ENCODE data around the gene RAMP2. TPM values are rescaled to one million over a fixed set of nuclear protein-coding genes. Genes with fewer than 3 reads are reported as not detected.
"Not testable (repeated sequence)": the region's sequence is repeated elsewhere in the genome, so short reads cannot be mapped to it uniquely, and the experiment has no call there.

The RAMP2 gene, protein sequence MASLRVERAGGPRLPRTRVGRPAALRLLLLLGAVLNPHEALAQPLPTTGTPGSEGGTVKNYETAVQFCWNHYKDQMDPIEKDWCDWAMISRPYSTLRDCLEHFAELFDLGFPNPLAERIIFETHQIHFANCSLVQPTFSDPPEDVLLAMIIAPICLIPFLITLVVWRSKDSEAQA
- total RNA-seq: 41.9 TPM

DNA sequence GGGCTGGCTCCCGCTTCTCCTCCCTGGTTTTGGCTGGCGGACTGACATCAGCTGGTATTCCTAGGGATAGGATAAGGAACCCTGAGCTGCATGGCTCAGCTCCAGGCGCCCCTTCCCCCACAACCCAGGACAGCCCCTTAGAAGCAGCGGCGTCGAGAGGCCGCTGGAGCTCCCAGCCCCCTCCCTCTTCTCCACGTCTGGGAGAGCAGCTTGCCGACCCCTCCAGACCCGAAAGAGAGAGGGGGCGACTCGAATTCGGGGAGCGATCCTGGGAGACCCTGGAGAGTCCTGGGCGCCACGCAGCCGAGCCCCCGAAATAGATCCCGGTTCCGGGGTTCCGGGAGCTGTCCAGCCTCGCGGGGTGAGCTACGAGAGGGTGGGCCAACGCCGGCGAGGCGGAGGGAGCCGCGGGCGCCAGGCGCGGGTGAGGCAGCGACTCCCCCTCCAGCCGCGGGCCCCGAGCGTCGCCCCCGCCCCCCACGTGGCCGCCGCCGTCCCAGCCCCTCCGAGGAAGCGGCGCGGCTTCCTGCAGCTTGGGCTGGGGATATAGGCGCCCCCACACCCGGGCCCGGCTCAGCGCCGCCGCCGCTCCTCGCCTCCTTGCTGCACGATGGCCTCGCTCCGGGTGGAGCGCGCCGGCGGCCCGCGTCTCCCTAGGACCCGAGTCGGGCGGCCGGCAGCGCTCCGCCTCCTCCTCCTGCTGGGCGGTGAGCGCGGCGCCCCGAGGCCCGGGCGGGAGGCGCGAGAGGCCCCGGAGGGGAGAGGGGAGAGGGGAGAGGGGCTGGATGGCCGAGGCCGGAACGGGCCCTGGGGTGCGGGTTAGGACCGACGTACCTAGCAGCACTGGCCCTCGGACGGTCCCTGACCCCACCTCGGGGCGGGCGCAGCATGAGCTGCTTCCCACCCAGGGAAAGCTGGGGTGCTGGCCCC is at the start of gene RAMP2:
RAMP2 (plus strand) TSS at position 576 of the 930 bp plus-strand sequence; CDS start at position 611, 35 bp downstream.
- no peak for DNase-seq (ENCODE audit: low spot score)

DNA sequence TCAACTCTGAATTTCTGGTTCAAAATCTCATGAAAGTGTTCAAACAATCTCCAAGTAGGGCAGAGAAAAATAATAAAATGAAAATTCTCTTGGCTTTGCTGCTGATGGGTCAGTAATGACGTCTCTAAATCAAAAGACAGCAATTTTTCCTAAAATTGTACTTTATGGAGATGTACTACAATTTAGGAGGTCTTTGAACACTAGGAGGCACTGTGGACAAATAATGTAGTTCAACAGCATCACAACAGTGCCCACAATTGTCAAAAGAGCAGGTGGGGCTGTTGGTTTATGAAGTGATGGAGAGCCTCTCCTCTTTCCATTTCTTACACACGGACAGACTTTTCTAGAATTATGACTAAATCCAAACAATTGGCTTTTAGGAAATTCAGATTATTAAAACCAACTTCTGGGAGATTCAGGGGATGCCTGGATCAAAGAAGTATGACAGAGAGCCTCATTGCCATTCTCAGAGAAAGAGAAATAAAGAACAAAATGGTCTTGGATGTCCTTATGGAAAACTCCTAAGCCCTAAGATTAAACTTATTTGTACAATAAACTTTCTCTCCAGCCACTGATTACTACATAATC is 39.9 kb upstream of the RAMP2 start:
- DNase-seq (ENCODE audit: low spot score): no peak

DNA sequence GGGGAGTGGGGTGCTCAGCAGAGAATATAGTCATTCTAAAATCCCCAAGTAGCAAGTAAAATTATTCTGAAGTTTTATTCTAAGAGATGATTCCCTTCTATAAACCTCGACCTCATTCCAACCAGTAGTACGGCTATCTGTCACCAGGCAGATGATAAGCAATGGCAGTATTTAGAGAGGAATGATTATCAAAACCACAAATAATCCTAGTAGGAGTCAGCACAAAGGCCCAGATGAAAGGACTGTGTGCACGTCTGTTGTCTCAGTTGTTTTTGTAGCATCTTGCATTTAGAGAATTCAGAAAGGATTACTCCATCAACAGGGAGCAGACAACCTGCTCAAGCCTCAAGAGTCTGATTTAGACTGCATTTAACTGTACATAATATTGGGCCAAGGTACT is 37.4 kb upstream of the RAMP2 start:
- DNase-seq (ENCODE audit: low spot score): no peak

DNA sequence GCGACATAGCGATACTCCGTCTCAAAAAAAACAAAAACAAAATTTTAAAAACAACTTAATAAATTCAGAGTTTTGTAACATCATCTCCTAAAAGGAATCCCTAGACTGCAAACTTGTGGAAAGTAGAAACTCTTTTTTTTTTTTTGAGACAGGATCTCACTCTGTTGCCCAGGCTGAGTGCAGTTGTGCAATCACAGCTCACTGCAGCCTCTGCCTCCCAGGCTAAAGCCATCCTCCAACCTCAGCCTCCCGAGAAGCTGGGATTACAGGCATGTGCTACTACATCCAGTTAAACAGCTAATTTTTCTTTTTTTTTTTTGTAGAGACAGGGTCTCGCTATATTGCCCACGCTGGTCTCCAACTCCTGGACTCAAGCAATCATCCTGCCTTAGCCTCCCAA is 35.9 kb upstream of the RAMP2 start:
- no peak for DNase-seq (ENCODE audit: low spot score)

DNA sequence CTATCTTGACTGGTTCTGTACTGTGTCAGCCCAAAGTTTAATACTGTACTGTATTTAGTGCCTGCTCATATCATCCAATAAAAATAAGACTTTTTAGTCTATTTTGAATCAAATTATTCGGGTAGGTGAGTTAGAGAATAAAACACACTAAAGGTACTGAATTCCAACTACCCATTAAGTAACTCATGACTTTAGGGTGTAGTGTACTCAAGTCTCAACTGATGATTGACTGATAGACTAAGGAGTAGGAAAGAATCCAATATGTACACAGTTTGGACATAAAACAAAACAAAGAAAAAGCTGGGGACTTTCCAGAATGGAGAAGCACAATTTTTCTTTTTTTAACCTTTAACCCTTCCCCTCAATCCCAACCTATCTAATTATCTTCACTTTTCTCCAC is 20.3 kb upstream of the RAMP2 start:
- no peak for DNase-seq (ENCODE audit: low spot score)

DNA sequence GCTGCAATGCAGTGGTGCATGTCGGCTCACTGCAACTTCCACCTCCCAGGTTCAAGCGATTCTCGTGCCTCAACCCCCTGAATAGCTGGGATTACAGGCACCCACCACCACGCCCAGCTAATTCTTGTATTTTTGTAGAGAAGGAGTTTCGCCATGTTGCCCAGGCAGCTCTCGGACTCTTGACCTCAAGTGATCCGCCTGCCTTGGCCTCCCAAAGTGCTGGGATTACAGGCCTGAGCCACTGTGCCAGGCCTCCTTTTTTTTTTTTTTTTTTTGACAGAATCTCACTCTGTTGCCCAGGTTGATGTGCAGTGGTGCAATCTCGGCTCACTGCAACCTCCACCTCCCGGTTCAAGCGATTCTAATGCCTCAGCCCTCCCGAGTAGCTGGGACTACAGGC is 18.1 kb upstream of the RAMP2 start:
- not testable (repeated sequence) for DNase-seq (ENCODE audit: low spot score)

DNA sequence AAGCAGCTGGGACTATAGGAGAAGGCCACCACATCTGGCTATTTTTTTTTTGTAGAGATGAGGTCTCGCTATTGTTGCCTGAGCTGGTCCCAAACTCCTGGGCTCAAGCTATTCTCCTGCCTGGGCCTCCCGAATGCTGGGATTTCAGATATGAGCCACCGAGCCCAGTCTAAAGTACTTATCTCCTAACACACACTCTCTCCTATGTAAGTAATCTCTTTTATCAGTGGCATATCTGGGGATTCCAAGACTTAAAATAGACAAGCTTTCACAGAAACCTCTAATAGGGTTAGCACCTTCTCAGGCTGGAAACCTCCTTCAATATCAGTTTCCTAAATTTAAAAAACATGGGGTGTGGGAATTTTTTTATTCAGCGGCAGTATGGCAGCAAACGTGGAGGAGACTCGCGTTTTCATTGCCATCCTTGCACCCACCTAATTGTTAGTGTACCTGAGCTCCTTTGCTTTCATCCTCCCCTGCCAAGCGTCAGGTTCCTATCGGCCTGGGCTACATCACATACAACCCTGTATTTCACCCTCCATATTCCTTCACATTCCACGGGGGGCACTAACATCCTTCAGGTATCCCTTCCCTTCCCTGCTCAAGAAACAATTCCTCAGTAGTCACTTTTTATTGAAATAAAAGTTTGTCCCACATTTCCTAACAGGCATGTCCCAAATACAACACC is 17.3 kb upstream of the RAMP2 start:
- no peak for DNase-seq (ENCODE audit: low spot score)

DNA sequence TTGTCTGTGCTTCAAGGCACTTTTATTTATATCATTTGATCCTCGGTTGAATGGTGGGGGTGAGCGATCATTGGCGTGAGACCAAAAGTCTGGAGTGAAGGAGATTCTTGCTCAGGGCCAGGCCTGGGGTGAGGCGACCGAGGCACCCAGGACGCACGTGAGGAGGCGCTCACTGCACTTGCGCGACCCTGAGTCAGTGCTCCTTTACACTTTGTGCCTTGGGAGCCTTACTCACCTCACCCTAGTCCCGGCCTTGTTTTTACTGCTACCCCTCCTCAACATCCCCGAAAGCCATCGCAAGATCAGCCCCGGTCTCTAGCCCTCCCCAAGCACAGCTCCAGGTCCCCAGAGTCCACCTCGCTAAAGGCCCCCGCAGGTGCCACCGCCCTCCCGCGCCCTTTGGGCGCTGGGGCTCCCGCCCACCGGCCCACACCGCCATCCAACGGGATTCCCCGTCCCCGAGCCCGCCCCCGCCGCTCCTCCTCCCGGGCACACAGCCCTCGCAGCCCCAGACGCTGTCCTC is 16.7 kb upstream of the RAMP2 start:
- peak; percentile 69 for DNase-seq (ENCODE audit: low spot score)

DNA sequence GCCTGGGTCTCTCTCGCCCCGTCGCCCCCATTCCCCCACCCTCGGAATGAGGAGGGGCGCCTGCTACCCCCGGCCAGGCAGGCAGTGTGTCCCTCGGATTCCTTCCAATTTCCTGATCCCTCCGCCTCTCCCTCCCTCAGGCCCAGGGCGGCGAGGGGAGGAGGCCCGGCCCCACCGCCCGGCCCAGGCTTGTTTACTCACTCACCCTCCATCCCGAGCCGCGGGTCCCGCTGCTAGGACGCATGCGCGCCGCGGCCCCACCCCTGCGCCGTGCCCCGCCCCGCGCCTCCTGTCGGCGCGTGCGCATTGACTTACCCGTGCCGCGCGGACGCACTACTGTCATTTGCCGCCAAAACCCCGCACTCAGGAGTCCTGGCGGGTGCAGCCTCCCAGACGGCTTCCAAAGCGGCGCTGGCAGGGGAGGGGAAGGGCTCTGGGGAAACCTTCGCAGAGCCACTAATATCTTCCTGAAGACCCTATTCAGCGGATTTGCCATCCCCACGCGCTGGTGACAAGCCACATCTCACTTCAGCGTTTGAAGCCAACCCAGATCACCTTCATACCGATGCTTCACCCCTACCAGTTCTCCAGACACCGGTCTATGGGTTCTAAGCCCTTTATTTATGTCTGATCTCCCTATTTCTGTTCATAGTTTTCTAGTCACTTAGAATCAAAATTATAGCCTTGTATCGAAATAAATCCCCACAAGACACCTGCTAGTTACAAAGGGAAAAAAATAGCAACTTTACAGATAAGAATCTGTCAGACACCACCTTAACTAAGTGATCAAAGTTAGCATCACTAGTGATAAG is 16.0 kb upstream of the RAMP2 start, which contains the start of gene EZH1:
EZH1 (minus strand) TSS at position 235 of the 812 bp plus-strand sequence. CDS start 16,099 bp downstream, outside the sequence.
- DNase-seq (ENCODE audit: low spot score): peak; percentile 90

DNA sequence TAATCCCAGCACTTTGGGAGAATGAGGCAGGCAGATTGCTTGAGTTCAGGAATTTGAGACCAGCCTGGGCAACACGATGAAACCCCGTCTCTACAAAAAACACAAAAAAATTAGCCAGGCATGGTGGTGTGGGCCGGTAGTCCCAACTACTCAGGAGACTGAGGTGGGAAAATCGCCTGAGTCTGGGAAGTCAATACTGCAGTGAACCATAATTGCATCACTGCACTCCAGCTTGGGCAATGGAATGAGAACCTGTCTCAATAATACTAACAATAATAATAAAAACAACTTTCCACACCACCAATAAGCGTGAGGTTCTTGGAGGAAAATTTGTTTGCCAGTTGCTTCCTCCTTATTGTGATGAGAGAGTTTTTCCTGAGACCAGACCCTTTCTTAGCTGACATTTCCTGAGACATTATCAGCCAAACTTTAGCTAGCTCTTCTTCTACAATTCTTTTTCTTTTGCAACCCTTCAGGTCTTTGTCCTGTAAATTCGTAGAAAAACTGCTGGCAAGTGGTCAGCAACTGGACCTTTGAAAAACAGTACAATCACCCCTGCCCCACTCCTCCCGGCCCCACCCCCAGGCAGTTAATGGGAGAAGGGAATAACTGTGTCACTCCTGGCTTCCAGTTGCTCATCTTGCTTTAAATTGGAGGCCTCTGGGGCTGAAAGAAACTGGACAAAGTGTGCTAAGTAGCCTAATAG is 12.7 kb upstream of the RAMP2 start:
- no peak for DNase-seq (ENCODE audit: low spot score)

DNA sequence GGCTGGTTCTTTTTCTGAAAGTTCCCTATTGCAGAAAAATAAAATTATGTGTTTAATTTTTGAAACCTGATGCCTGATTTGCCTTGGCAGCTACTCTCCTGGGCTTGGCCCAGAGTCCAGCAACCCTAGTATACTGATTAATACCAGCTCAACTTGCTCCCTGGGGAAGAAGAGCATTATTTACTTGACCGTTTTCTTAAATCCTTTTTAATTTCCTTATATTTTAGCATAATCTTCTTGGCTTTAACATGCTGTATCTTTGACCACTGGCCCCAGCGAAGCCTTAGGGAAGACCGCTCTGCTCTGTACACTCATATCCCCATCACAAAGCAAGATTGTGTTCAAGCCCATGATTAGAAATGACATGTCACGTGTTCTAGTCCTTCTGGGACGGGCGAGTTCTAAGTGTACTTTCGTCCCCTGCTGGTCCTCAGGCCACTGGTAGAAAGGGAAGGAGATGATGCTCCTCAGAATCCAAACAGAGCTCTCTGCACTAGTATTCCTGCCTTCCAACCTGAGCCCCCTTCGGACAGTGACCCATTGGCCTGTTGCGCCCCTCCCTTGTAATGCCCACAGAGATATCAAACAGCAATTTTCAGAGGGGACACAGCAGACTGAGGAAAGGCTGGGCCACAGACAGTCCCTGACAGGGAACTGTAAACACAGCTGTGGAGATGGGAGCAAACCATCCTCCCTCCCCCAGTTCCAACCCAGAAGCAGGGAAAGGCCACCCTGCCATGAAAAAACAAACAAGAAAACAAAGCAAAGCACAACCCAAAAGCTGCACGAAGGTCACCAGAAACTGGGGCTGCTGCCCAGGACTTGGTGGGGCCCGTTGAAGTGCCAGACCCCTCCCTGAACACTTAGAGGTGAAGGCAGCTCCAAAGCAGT is 11.9 kb upstream of the RAMP2 start:
- no peak for DNase-seq (ENCODE audit: low spot score)

DNA sequence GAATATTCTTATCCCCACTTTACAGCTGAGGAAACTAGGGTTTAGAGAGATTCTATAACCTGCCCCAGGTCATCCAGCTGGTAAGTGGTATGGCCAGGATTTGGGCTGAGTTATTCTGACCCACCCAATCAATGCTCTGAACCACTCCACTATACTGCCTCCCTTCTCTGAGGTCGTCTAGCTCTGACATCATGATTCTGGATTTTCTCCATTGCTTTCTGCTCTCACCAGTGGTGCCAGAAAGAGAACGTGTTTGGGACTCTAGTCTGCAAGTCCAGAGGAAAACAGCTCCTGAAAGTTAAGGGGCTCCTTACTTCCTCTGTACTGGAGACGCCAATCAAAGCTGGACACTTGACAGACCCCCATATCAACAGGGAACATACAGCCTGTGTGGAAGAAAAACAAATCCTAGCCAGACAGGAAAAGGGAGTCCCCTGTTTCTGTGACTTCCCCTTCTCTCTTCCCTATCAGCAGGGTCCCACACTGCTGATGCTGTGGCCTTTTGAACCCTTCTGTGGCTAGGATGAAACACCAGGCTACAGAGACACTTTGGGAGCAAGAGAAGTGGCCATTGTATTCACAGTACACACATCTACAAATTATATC is 10.2 kb upstream of the RAMP2 start:
- no peak for DNase-seq (ENCODE audit: low spot score)

DNA sequence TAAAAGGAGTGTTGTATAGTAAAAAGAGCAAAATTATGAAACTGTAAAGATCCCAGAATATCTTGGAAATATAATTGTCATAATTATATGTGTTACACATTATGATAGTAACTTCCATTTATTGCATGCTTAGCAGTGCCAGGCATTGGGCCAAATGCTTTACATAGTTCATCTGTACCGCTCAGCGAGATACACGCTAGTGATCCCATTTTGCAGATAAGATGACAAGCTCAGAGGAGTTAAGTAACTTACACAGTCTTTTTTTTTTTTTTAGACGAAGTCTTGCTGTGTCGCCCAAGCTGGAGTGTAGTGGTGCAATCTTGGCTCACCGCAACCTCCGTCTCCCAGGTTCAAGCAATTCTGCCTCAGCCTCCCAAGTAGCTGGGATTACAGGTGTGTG is 9.4 kb upstream of the RAMP2 start:
- DNase-seq (ENCODE audit: low spot score): no peak

DNA sequence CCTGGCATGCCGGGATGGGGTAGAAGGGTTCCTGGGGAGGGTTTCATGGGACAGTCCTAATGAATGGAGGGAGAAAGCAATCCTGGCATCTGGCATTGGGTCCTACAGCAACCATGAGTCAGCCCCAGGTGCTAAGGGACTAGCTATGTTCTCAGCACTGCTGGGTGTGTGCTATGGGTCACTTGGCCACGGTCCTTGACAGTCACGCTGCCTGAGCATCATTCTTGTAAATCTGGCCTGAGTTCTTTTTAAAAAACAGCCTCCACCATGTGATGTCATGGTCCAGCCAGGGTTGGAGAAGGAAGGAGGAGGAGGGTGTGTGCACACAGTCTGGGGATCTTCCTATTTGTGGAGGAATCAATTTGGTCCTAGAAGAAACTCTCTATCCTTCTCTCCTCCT is 6.2 kb upstream of the RAMP2 start:
- DNase-seq (ENCODE audit: low spot score): no peak

DNA sequence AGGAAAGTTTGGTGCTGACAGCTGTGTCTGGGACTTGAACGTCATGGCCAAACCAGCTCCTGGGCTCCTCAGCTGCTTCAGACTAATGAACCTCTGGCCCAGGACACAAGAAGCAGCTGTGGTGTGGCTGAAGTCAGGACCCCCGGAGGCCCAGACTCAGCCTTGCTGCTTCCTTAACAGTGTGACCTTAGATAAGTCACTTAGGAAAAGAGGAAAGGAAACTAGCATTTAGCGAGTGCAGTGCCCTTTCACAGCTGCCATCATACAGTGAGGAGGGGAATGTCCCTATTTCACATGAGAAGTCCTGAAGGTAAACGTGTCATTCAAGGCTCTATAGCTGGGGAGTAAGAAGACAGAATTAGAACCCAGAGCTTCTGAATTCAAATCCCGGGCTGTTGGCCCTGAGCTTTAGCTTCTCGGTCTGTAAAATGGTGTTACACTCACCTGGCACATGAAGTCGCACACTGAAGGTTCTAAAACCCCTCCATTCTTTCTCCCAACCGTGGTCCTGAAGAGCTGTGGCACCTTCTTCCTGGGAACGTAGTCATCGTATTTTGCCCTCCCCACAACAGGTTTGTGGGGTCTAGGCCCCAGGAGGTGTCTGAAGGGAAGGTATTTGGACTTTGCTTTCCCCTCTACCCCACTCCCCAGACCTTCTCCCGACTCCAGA is 910 bp upstream of the RAMP2 start:
- DNase-seq (ENCODE audit: low spot score): no peak

DNA sequence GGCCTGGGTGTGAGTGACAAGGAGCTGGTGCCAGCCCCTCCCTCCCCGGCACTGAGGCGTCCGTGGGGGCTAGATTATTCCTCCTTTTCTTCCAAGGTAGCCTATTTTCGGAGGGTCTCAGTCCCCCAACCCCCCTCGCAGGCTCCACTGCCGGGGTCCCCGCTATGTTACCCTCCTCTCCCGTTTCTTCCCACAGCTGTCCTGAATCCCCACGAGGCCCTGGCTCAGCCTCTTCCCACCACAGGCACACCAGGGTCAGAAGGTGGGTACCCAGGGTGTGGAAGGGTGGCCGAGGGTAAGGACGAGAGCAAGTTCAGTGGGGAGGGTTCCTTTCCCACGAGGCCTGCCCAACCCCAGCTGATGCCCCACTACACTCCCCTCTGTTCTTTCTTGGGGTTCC is 611 bp downstream of the RAMP2 start:
- no peak for DNase-seq (ENCODE audit: low spot score)

DNA sequence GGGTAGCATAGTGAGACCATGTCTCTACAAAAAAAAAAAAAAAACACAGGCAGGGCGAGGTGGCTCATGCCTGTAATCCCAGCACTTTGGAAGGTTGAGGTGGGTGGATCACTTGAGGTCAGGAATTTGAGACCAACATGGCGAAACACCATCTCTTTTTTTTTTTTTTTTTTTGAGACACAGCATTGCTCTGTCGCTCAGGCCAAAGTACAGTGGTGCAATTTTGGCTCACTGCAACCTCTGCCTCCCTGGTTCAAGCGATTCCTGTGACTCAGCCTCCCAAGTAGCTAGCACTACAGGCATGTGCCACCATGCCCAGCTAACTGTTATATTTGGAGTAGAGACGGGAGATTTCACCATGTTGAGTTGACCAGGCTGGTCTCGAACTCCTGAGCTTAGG is 5.1 kb downstream of the RAMP2 start:
- no peak for DNase-seq (ENCODE audit: low spot score)

DNA sequence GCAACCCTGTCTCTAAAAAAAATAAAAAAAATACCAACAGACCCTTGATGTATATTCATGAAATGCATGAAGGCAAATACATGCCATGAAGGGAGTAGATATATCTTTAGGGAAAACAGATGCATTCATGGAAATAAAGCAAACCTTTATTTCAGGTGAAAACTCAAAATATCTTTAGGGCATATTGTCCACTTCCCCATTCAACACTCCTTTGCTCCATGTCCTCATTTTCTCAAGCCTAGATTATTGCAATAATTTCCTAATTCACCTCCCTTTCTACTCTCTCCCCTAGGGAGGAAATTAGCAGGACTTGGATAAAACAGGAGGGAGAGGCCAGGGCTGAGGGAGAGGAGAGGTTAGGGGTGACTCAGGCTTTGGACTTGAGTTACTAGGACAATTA is 6.5 kb downstream of the RAMP2 start:
- DNase-seq (ENCODE audit: low spot score): no peak
